Measurements from ENCODE around the gene ACRBP.

- no peak for TF ChIP-seq CTCF (conservative IDR thresholded peaks at IDR 0.05)
- TF ChIP-seq ZFX (IDR thresholded peaks at IDR 0.05) = no peak
Observed at GRCh38 chr12:6691473-6691872, 44.2 kb upstream of the ACRBP start.

Data from C4-2B (cell line).